Measurements from ENCODE around the gene RBM14. TPM values are rescaled to one million over a fixed set of nuclear protein-coding genes. Genes with fewer than 3 reads are reported as not detected.
A peak's percentile ranks its signal among the peaks of the same experiment; 100 is the strongest.
"Not testable (repeated sequence)": the region's sequence is repeated elsewhere in the genome, so short reads cannot be mapped to it uniquely, and the experiment has no call there.

The RBM14 gene
- total RNA-seq, 1 donor from 2014 or later: 43.9 TPM

GRCh38 chr11:66586136-66586535, 30.3 kb upstream of the RBM14 start:
- H3K4me1 Mint-ChIP-seq (ENCODE audit: low read depth): no peaks in the 10 kb centered on the region
- no peak overlapping the region for H3K4me3 Mint-ChIP-seq (ENCODE audit: unreplicated experiment)

GRCh38 chr11:66589315-66589714, 27.1 kb upstream of the RBM14 start:
- peaks cover 12% of the 10 kb centered on the region for H3K4me1 Mint-ChIP-seq (ENCODE audit: low read depth)
- DNase-seq (ENCODE audit: low spot score); H3K36me3 Mint-ChIP-seq (ENCODE audit: low read depth); H3K9me3 Mint-ChIP-seq (ENCODE audit: low read depth); H3K4me3 Mint-ChIP-seq (ENCODE audit: unreplicated experiment); H3K27me3 Mint-ChIP-seq (ENCODE audit: low read depth); H3K27ac Mint-ChIP-seq (ENCODE audit: unreplicated experiment): not testable (repeated sequence)

More at GRCh38 chr11:66586136-66586535, 30.3 kb upstream of the RBM14 start:
- no peak for DNase-seq (ENCODE audit: low spot score)
- Mint-ChIP-seq H3K27ac (ENCODE audit: unreplicated experiment) (no peak overlapping the region), H3K36me3 (ENCODE audit: low read depth) (no peaks in the 10 kb centered on the region), H3K9me3 (ENCODE audit: low read depth) (peaks cover 5% of the 10 kb centered on the region), H3K27me3 (ENCODE audit: low read depth) (no peaks in the 10 kb centered on the region)
- TF ChIP-seq CTCF (IDR thresholded peaks at IDR 0.05): no peak

- DNase-seq (ENCODE audit: low spot score): no peak
- Mint-ChIP-seq H3K4me3 (ENCODE audit: unreplicated experiment) (no peak overlapping the region), H3K4me1 (ENCODE audit: low read depth) (peaks cover 18% of the 10 kb centered on the region), H3K9me3 (ENCODE audit: low read depth) (no peaks in the 10 kb centered on the region), H3K27me3 (ENCODE audit: low read depth) (no peaks in the 10 kb centered on the region), H3K27ac (ENCODE audit: unreplicated experiment) (no peak overlapping the region), H3K36me3 (ENCODE audit: low read depth) (no peaks in the 10 kb centered on the region)
- no peak for TF ChIP-seq CTCF (IDR thresholded peaks at IDR 0.05)
Observed at GRCh38 chr11:66589996-66590675, 26.3 kb upstream of the RBM14 start.

- no peak overlapping the region for H3K27ac Mint-ChIP-seq (ENCODE audit: unreplicated experiment)
- no peaks in the 10 kb centered on the region for H3K27me3 Mint-ChIP-seq (ENCODE audit: low read depth)
- DNase-seq (ENCODE audit: low spot score): no peak
- no peaks in the 10 kb centered on the region for H3K36me3 Mint-ChIP-seq (ENCODE audit: low read depth)
- peaks cover 25% of the 10 kb centered on the region for H3K4me1 Mint-ChIP-seq (ENCODE audit: low read depth)
- no peak overlapping the region for H3K4me3 Mint-ChIP-seq (ENCODE audit: unreplicated experiment)
- TF ChIP-seq CTCF (IDR thresholded peaks at IDR 0.05): no peak
- H3K9me3 Mint-ChIP-seq (ENCODE audit: low read depth): no peaks in the 10 kb centered on the region
Observed at GRCh38 chr11:66591175-66591574, 25.3 kb upstream of the RBM14 start.

- Mint-ChIP-seq H3K27me3 (ENCODE audit: low read depth) (no peaks in the 10 kb centered on the region), H3K36me3 (ENCODE audit: low read depth) (no peaks in the 10 kb centered on the region), H3K9me3 (ENCODE audit: low read depth) (no peaks in the 10 kb centered on the region), H3K27ac (ENCODE audit: unreplicated experiment) (peak within 1 kb of the TSS; percentile 99), H3K4me1 (ENCODE audit: low read depth) (peaks cover 25% of the 10 kb centered on the region), H3K4me3 (ENCODE audit: unreplicated experiment) (peak within 1 kb of the TSS; percentile 100)
- peak; percentile 88 for TF ChIP-seq CTCF (IDR thresholded peaks at IDR 0.05)
- peak; percentile 99 for DNase-seq (ENCODE audit: low spot score)
Observed at GRCh38 chr11:66592457-66593302, 23.8 kb upstream of the RBM14 start, which contains the start of the genes CCDC87 and CCS. TSS of gene CCDC87 (minus strand) at chr11:66593063. CDS start at chr11:66593015, 48 bp downstream. TSS of gene CCS (plus strand) at chr11:66593185. CDS start at chr11:66593262, 77 bp downstream.

Measured in chondrocyte (in vitro differentiated cells).